PFSK-1 (cell line): ENCODE measurements around the gene PLEKHH1.

ENCODE experiments used
- FOXP2 ChIP-seq: optimal IDR thresholded peaks from 2 replicates; pipeline ENCODE3; 2011; ENCODE audit warnings: borderline replicate concordance, control low read depth, inconsistent platforms; ENCODE audit not compliant: insufficient read depth; ENCODE audit errors: extremely low read length, extremely low read depth
- POLR2AphosphoS5 ChIP-seq: IDR thresholded peaks from 2 replicates; pipeline ENCODE4 v1.6.1; 2012; ENCODE audit warnings: low read depth, mild to moderate bottlenecking, control low read depth, low read length, moderate library complexity
- SIN3A ChIP-seq: IDR thresholded peaks from 2 replicates; pipeline ENCODE4 v1.6.1; 2012; ENCODE audit warnings: mild to moderate bottlenecking, low read length, moderate library complexity, borderline replicate concordance; ENCODE audit not compliant: insufficient read depth
- TAF1 ChIP-seq: IDR thresholded peaks from 2 replicates; pipeline ENCODE4 v1.6.1; 2012; ENCODE audit warnings: low read length, control low read depth, borderline replicate concordance; ENCODE audit not compliant: insufficient read depth
- TF ChIP-seq, protein P1 (sequence below), 2 experiments: IDR thresholded peaks; 2 replicates each; pipeline versions ENCODE4 v1.6.1 to v1.8.0; 2011 to 2012; ENCODE audit warnings: low read depth in 2 of 2, low read length in 2 of 2, control low read depth in 1 of 2, inconsistent platforms in 1 of 2, mild to moderate bottlenecking in 1 of 2, moderate library complexity in 1 of 2; ENCODE audit not compliant: insufficient read depth in 1 of 2

PLEKHH1 gene

DNA sequence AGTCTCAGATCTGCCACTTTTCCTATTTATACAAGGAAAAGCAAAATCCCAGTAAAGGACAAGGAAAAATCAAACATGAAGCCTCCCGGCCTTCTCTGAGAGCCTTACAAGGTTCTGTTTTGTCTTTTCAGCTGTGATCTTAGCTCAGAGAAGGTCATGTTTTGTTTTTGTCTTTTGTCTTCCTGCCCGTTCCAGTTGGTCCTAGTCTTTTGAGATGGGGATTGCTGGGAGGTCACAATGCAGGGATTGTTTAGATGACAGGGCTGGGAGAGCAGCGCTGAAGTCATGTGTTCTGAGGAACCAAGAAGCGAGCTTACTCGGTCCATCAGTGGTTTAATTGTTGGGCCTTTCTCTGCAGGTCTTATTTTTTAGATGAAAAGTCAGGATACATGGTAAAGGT is 6.0 kb downstream of the PLEKHH1 start:
- TF ChIP-seq FOXP2 (no peak), TAF1 (no peak), SIN3A (no peak), POLR2AphosphoS5 (no peak)
- TF ChIP-seq, protein P1, sequence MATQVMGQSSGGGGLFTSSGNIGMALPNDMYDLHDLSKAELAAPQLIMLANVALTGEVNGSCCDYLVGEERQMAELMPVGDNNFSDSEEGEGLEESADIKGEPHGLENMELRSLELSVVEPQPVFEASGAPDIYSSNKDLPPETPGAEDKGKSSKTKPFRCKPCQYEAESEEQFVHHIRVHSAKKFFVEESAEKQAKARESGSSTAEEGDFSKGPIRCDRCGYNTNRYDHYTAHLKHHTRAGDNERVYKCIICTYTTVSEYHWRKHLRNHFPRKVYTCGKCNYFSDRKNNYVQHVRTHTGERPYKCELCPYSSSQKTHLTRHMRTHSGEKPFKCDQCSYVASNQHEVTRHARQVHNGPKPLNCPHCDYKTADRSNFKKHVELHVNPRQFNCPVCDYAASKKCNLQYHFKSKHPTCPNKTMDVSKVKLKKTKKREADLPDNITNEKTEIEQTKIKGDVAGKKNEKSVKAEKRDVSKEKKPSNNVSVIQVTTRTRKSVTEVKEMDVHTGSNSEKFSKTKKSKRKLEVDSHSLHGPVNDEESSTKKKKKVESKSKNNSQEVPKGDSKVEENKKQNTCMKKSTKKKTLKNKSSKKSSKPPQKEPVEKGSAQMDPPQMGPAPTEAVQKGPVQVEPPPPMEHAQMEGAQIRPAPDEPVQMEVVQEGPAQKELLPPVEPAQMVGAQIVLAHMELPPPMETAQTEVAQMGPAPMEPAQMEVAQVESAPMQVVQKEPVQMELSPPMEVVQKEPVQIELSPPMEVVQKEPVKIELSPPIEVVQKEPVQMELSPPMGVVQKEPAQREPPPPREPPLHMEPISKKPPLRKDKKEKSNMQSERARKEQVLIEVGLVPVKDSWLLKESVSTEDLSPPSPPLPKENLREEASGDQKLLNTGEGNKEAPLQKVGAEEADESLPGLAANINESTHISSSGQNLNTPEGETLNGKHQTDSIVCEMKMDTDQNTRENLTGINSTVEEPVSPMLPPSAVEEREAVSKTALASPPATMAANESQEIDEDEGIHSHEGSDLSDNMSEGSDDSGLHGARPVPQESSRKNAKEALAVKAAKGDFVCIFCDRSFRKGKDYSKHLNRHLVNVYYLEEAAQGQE (IDR thresholded peaks at IDR 0.05; ENCODE audit: insufficient read depth in 1 of 2, low read depth in 2 of 2, low read length in 2 of 2): no peak

GRCh38 chr14:67541448-67542387 is 8.6 kb downstream of the PLEKHH1 start:
- TF ChIP-seq TAF1: no peak
- no peak for TF ChIP-seq SIN3A
- no peak for TF ChIP-seq FOXP2
- TF ChIP-seq, protein P1 (IDR thresholded peaks at IDR 0.05; ENCODE audit: insufficient read depth in 1 of 2, low read depth in 2 of 2, low read length in 2 of 2): no peak
- no peak for TF ChIP-seq POLR2AphosphoS5

DNA sequence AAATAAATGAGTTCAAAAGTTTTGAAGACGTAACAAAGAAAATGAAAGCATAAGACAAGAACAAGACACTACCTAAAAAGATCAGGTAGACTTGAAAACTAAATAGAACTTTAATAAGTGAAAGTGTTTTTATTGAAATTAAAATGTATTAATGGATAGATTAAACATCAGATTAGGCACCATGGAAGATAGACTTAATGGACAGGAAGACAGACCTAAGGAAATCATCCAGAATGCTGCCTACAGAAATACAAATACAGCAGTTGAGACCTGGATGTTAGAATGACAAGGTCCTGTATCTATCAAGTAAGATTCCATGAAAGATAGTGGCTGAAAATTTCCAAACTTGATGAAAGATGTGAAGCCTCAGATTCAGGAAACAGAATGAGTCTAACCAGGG is 11.5 kb downstream of the PLEKHH1 start:
- TF ChIP-seq, protein P1 (IDR thresholded peaks at IDR 0.05; ENCODE audit: insufficient read depth in 1 of 2, low read depth in 2 of 2, low read length in 2 of 2): no peak
- TF ChIP-seq FOXP2 (no peak), SIN3A (no peak), POLR2AphosphoS5 (no peak), TAF1 (no peak)

DNA sequence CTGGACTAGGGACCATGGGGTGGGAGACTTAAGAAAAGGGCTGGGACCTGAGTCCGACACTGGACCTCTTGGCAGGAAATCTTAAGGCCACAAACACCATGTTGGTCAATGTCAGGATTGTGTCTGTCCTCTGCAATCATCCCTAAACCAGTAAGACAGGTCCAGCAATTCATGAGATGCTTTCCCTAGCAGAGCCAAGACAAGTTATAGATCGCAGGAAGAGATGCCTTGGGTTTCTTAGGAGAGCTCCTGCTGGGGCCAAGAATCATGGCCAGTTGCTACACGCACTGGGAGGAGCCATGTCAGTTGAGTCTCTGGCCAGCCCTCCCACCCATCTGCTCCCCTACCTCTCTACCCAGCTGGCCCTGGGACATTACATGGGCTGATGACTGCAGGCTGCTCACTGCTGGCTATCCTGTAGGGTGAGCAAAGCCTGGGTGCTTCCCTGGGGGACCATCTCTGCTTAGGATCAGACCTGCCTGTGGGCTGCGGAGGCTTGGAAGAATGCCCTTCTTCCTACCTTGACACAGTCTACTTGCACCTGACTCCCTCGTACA is 14.2 kb downstream of the PLEKHH1 start:
- TF ChIP-seq, protein P1 (IDR thresholded peaks at IDR 0.05; ENCODE audit: insufficient read depth in 1 of 2, low read depth in 2 of 2, low read length in 2 of 2): no peak
- TF ChIP-seq FOXP2 (no peak), SIN3A (no peak), POLR2AphosphoS5 (no peak), TAF1 (no peak)
